HG03558 (cell line): ENCODE data around the gene NGFR.

ENCODE experiments used
- ATAC-seq: cut with Tn5 transposase; IDR thresholded peaks from one replicate; pipeline ENCODE4 v1.9.1; 2021; ENCODE audit warnings: moderate number of reproducible peaks; ENCODE audit not compliant: unreplicated experiment; ENCODE audit errors: extremely low read depth

NGFR gene, protein sequence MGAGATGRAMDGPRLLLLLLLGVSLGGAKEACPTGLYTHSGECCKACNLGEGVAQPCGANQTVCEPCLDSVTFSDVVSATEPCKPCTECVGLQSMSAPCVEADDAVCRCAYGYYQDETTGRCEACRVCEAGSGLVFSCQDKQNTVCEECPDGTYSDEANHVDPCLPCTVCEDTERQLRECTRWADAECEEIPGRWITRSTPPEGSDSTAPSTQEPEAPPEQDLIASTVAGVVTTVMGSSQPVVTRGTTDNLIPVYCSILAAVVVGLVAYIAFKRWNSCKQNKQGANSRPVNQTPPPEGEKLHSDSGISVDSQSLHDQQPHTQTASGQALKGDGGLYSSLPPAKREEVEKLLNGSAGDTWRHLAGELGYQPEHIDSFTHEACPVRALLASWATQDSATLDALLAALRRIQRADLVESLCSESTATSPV

GRCh38 chr17:49494986-49495841 is at the start of gene NGFR:
Gene NGFR (plus strand): TSS chr17:49495293. CDS start chr17:49495418, 125 bp downstream.
- no peak for ATAC-seq

DNA sequence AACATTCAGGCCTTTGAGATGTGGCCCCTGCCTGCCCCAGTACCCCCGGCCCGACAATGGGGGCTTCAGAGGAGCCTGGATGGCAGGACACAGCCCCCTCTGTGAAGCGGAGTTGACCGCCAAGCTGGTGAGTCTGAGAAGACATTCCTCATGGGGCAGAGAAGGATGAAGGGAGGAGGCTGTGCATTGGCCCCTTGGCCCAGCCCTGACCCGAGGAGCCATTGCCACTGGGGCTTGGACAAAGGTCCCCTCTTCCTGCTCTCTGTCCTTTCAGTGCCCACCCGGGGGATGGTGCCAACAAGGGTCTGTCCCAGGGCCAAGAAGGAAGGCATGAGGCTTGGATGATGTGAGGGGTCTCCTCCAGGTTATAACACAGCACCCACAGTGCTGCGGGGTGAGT is 49.5 kb upstream of the NGFR start:
- no peak for ATAC-seq

DNA sequence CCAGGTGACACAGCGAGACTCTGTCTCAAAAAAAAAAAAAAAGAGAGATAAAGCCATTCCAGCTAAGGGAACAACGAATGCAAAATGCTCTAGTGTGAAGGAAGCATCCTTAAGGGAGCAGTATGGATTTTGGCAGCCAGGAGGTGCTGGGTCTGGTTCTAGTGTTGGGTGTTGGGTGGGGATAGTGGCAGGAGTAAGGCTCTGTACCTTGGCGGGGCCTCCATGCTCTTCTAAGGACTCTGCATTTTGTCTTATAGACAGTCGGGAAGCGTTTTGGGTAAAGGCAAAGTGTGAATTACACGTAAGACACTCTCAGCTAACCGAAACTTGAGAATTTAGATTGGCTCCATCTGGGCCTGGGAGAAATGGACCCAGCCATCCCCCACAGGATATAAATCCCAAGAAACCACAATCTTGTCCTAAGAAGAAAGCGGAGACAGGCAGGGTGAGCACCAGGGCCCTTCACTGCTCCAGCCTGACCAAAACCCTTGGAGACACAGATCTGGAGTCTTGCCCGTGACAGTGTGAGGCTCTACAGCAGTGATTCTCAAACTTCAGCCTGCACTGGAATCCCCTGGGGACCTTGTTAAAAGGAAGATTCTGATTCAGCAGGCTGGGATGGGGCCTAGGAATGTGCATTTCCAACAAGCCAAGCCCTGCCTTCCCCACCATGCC is 47.3 kb upstream of the NGFR start:
- no peak for ATAC-seq

GRCh38 chr17:49450181-49450580 is 44.9 kb upstream of the NGFR start:
- no peak for ATAC-seq

DNA sequence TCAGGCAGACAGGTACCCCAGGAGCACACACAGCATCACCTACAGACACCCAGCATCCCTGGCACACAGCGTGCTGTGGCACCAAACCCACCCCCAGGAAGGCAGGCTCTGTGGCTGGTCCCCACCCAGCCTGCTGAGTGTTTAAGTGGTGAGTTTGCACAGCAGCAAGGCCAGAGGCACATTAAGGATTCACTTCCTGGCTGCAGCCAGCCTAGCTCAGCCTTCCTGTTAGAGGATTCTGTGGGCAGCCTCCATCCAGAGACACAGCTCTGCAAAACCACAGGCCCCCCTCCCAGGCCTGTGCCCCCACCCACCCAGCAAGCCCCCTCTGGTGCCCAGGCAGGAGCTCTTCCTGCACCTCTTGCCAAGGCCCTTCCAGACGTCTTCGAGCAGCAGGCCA is 44.4 kb upstream of the NGFR start:
- no peak for ATAC-seq

DNA sequence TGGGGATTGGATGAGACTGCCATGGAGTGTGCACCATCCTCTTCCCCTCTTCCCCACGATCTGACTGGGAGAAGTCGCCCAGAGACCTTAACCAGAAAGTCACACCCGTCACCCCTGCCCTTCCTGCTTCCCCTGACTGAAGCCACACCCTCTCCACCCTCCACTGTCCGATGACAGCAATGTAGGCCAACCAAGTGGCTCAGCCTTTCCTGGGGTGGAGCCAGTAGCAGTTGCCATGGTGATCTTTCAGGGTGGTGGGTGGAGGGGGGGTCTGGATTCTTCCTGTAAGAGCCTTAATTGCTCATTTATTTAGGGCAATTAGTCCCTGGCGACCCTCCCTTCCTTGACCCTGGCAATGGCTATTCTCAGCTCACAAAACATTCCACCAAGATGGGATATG is 42.9 kb upstream of the NGFR start:
- no peak for ATAC-seq

- no peak for ATAC-seq
Observed at GRCh38 chr17:49452661-49453060, 42.4 kb upstream of the NGFR start.

DNA sequence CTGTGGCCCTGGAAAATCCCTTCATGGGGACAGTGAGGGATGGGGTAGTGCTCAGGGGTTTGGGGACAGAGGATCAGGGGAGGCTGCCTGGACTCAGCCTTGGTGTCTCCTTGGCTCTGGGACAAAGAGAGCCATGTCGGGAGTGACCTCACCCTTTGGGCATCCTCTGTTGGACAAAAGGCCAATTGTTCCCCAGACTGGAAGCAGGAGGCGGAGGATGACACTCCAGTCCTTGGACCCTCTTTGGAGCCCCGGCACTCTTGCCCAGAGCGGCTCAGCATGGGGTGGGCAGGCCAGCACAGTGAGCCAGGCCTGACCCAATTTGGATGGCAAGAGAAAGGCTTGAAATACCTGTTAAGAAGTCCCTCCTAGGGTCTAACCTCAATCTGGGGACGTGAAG is 41.0 kb upstream of the NGFR start:
- no peak for ATAC-seq

GRCh38 chr17:49455272-49455861 is 39.7 kb upstream of the NGFR start:
- no peak for ATAC-seq

DNA sequence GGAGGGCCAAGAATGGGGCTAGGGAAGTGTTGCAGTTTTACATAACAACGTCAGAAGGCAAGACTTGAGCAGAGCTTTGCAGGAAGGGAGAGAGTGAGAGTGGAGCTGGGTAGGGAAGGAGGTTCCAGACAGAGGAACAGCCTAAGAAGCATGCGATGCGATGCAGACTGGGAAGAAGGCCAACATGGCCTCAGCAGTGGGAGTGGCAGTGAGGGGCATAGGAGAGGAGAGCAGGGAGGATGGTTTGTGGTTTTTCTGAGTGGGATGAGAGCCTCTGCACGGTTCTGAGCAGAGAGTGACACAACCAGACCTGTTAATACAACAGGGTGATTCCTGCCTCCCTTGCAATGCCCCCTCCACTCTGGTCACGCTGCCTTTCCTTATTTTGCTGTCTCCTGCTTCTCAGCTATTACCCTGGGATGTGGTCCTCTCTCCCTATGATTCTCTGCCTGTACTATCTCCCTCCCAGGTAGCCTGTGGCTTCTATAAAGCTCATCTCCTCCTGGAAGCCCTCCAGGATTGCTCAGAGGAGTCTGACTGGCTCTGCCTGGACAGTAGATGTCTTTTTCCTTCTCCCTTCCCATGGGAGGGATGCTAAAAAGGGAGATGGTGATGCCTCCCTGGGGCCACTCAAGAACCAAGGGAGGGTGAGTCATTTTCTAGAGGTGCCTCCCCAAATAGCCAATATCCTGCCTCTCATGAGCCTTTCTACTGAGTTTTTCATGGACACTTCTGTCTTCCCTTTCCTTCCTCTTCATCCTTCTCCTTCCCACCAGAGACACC is 38.7 kb upstream of the NGFR start:
- no peak for ATAC-seq

- ATAC-seq: no peak
Observed at GRCh38 chr17:49457564-49458535, 37.2 kb upstream of the NGFR start.

DNA sequence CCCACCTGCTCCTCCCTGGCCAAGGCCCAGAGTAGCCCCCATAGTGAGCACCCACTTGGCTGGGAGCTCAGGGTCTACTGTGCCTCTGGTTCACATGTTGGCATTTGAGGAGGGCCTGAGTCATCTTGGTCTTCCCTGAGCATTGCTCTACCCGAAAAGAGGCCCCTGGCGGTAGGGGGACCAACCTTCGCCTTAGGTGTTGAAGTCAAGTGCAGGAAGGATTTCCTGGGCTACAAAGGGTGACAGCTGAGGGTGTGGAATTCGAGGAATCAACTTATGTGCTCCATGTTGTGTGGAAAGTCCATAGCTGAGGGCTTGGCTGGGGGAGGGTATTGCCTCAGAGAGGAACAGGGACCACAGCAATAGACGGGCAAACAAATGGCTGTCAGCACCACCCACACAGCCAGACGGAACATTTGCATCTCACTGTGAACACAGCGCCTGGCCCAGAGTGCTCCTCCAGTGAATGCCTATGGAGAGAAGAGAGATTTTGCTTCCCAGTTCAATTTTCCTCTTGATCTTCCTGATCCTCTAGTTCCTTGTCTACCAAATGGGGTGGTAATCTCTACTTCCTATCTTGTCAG is 35.6 kb upstream of the NGFR start:
- no peak for ATAC-seq

- ATAC-seq: no peak
Observed at GRCh38 chr17:49460401-49460800, 34.7 kb upstream of the NGFR start.

DNA sequence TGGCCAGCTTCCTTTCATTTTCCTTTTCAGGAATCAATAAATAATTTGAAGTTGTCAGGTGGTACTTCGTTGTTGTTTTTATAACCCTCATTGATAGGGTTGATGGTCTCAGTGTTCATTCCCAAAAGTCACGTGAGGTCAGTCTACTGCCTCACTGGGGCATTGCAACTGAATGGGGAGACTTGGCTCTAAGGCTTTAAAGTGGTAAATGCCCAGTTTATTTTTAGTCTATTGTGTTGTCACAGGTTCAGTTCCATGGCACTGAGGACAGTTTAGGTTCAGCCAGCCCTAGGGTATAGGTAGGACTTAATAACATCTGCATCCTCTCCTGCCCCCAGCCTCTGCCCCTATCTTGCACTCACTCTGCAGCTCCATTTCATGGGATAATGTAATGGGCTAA is 33.5 kb upstream of the NGFR start:
- ATAC-seq: no peak

DNA sequence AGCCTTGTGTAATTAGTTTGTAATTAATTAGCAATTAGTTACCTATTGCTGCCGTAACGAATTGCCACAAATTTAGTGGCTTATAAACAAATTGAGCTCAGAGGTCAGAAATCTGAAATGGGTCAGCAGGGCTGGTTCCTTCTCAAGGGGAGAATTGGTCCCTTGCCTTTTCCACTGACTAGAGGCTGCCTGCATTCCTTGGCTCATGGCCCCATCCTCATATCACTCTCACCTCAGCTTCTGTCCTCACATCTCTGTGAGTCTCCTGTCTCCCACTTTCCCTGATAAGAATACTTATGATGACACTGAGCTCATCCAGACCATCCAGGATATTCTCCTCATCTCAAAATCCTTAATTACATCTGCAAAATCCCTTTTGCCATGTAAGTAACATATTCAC is 31.0 kb upstream of the NGFR start:
- ATAC-seq: no peak

GRCh38 chr17:49465331-49465903 is 29.7 kb upstream of the NGFR start:
- ATAC-seq: no peak

- no peak for ATAC-seq
Observed at GRCh38 chr17:49466436-49466835, 28.7 kb upstream of the NGFR start.

GRCh38 chr17:49467175-49467574 is 27.9 kb upstream of the NGFR start:
- ATAC-seq: no peak
